GM06990 (cell line): ENCODE measurements around the gene TGM3.
"Not testable (repeated sequence)": the region's sequence is repeated elsewhere in the genome, so short reads cannot be mapped to it uniquely, and the experiment has no call there.

ENCODE experiments used
- DNase-seq: peaks from one replicate; pipeline ENCODE4 v3.0.0-alpha.2; 2011; ENCODE audit not compliant: insufficient read length; ENCODE audit errors: extremely low read depth
- H3K27me3 ChIP-seq: replicated peaks from 2 replicates; pipeline ENCODE4 v1.6.0; 2011; ENCODE audit warnings: low read length; ENCODE audit not compliant: control insufficient read depth, insufficient read depth
- H3K36me3 ChIP-seq: 2 replicates; pipeline ENCODE4 v1.5.1; 2011; ENCODE audit warnings: low read length; ENCODE audit not compliant: control insufficient read depth, insufficient read depth
- H3K4me3 ChIP-seq: replicated peaks from 2 replicates; pipeline ENCODE4 v1.5.1; 2011; ENCODE audit warnings: low read depth, mild to moderate bottlenecking, control low read depth, low read length
- TF ChIP-seq, protein P1 (sequence below): IDR thresholded peaks from 2 replicates; pipeline ENCODE4 v1.5.1; 2011; ENCODE audit warnings: low read length, control low read depth, mild to moderate bottlenecking, inconsistent platforms; ENCODE audit not compliant: insufficient read depth, poor library complexity, severe bottlenecking

TGM3 gene

DNA sequence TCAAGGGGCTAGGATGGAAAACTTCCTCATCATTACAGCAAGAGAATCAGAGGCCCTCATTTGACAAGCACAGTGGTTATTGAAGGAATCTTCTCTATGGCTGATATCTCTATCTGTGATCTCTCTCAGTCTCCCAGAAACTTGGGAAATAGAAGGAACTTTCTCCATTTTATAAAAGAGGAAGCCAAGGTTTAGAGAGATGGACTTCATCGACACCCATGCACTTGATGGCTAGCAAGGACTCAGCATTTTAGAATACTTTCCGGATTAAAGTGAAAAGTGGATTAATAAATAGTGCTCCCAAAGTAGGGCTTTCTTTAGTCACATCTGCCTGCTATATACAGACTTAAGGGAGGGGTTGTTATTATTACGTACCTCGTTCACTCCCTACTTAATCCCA, 34.2 kb upstream of the TGM3 start:
- TF ChIP-seq, protein P1, sequence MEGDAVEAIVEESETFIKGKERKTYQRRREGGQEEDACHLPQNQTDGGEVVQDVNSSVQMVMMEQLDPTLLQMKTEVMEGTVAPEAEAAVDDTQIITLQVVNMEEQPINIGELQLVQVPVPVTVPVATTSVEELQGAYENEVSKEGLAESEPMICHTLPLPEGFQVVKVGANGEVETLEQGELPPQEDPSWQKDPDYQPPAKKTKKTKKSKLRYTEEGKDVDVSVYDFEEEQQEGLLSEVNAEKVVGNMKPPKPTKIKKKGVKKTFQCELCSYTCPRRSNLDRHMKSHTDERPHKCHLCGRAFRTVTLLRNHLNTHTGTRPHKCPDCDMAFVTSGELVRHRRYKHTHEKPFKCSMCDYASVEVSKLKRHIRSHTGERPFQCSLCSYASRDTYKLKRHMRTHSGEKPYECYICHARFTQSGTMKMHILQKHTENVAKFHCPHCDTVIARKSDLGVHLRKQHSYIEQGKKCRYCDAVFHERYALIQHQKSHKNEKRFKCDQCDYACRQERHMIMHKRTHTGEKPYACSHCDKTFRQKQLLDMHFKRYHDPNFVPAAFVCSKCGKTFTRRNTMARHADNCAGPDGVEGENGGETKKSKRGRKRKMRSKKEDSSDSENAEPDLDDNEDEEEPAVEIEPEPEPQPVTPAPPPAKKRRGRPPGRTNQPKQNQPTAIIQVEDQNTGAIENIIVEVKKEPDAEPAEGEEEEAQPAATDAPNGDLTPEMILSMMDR, result no peak
- Histone ChIP-seq H3K36me3 (no peaks in the 10 kb centered on the region), H3K4me3 (no peak overlapping the region), H3K27me3 (no peaks in the 10 kb centered on the region; the same call in none of the 2 replicates)
- no peak for DNase-seq

DNA sequence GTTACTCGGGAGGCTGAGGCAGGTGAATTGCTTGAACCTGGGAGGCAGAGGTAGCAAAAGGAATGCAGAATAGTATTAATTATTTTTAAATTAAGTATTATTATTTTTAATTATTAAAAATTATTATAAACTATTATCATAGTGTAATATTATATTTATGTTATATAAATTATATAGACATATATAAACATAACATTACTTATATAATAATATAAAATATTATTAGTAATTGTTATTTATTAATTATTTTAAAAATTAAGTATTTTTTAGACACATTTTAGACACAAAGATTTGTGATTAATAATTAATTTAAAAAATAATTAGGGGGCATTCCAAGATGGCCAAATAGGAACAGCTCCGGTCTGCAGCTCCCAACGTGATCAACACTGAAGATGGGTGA, 31.7 kb upstream of the TGM3 start:
- H3K36me3 ChIP-seq, result no peaks in the 10 kb centered on the region
- H3K4me3 ChIP-seq, result no peak overlapping the region
- H3K27me3 ChIP-seq, result no peaks in the 10 kb centered on the region; the same call in none of the 2 replicates
- TF ChIP-seq, protein P1, result no peak
- DNase-seq, result no peak

DNA sequence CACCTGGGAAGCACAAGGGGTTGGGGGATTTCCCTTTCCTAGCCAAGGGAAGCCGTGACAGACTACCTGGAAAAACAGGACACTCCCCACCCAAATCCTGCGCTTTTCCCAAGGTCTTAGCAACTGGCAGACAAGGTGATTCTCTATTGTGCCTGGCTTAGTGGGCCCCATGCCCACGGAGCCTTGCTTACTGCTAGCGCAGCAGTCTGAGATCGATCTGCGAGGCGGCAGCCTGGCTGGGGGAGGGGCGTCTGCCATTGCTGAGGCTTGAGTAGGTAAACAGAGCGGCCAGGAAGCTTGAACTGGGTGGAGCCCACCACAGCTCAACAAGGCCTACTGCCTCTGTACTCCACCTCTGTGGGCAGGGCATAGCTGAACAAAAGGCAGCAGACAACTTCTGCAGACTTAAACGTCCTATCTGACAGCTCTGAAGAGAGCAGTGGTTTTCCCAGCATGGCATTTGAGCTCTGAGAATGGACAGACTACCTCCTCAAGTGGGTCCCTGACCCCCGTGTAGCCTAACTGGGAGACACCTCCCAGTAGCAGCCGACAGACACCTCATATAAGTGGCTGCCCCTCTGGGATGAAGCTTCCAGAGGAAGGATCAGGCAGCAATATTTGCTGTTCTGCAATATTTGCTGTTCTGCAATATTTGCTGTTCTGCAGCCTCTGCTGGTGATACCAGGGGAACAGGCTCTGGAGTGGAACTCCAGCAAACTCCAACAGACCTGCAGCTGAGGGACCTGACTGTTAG, 31.0 kb upstream of the TGM3 start:
- not testable (repeated sequence) for H3K4me3 ChIP-seq, DNase-seq, H3K27me3 ChIP-seq, H3K36me3 ChIP-seq

DNA sequence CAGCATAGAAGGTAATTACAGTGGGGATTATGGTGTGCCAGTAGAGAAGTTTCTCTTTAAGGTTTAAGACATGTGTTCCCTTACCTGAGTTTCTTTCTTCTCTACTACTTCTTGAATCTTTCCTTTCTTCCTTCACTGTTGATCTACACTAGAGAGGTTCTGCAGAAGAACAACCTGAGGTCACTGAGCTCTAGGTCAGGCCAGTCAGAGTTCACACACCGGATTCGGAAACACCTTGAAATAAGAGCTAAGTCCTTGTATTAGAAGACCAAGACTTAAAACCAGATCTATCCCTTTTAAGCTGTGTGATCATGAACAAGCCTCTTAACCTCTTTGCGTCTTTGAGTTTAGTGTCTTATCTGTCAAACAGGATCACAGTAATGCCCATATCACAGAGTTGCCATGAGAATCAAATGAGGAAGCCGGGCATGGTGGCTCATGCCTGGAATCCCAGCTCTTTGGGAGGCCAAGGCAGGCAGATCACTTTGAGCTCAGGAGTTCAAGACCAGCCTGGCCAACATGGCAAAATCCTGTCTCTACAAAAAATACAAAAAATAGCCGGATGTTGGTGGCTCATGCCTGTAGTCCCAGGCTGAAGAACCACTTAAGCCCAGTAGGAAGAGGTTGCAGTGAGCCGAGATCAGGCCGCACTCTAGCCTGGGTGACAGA, 22.0 kb upstream of the TGM3 start:
- DNase-seq, result no peak
- Histone ChIP-seq H3K27me3 (no peaks in the 10 kb centered on the region), H3K36me3 (no peaks in the 10 kb centered on the region), H3K4me3 (no peak overlapping the region)
- TF ChIP-seq, protein P1, result no peak

DNA sequence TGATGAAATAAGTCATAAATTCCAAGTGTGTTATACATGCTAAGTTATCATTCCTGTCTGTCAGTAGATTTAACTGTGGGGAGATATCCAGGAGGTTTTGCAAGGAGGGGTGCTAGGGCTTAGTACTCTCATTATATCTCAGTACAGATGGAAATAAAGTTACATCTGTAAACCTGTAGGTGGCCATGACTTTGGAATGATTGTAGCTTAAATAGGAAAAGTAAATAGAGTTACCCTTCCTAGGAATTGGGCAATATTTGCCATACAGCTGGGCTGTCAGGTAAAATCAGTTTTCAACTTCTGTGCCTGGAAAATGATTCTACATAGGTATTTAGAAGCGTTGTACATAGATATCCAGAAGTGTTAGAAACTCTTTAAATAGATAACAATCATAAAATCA, 19.8 kb upstream of the TGM3 start:
- no peaks in the 10 kb centered on the region for H3K36me3 ChIP-seq
- DNase-seq, result no peak
- H3K4me3 ChIP-seq, result no peak overlapping the region
- TF ChIP-seq, protein P1, result no peak
- H3K27me3 ChIP-seq, result no peaks in the 10 kb centered on the region

DNA sequence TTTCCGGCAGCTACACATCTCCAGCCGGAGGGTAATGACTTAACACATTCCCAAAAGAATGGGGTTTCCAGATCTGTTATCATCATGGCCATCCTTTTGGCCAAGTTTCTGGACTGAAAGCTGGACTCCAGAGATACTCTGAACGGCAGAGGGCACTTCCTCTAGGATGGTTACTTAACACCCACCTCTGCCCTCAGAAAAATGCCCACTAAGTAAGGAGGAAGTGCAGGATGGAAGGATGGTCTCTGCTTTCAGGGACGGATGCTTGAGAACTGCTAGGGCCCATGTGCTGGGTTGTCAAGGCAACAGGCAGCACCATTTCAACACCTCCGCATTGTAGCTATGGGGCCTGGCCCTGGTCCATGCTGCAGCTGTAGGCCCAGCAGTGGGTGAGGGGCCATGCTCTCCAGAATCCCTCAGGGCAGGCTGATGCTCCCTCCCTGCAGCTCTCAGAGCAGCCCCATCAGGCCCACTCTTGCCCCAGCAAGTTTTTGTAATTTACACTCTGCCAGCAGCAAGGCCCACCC, 16.5 kb upstream of the TGM3 start:
- no peaks in the 10 kb centered on the region for H3K36me3 ChIP-seq
- no peaks in the 10 kb centered on the region; the same call in 1 of the 2 replicates for H3K27me3 ChIP-seq
- TF ChIP-seq, protein P1, result no peak
- DNase-seq, result no peak
- H3K4me3 ChIP-seq, result no peak overlapping the region
